MM.1S (cell line): Measurements from ENCODE around the gene GATAD2A.

Experiments
- DNase-seq: peaks from one replicate; pipeline ENCODE4 v3.0.0-alpha.2; 2015
- H2AFZ ChIP-seq: fragments of 300-600 bp; sonication (generic); 2 replicates; pipeline ENCODE4 v1.6.0; 2016; ENCODE audit warnings: antibody characterized with exemption, low read length
- H3F3A ChIP-seq: fragments of 300-600 bp; sonication (generic); 2 replicates; pipeline ENCODE4 v1.6.1; 2016; ENCODE audit warnings: mild to moderate bottlenecking, antibody characterized with exemption, low read length, moderate library complexity, mixed read lengths; ENCODE audit not compliant: insufficient read depth
- H3K27ac ChIP-seq: fragments of 300-600 bp; sonication (generic); 2 replicates; pipeline ENCODE4 v1.5.1; 2016; ENCODE audit warnings: mild to moderate bottlenecking, low read length
- H3K27me3 ChIP-seq: fragments of 300-600 bp; sonication (generic); replicated peaks from 2 replicates; pipeline ENCODE4 v1.6.0; 2016; ENCODE audit warnings: low read length; ENCODE audit not compliant: insufficient read depth
- H3K36me3 ChIP-seq: fragments of 300-600 bp; sonication (generic); replicated peaks from 2 replicates; pipeline ENCODE4 v1.6.1; 2016; ENCODE audit warnings: mild to moderate bottlenecking, low read length, mixed read lengths; ENCODE audit not compliant: insufficient read depth
- H3K4me1 ChIP-seq: fragments of 300-600 bp; sonication (generic); 2 replicates; pipeline ENCODE4 v1.6.1; 2016; ENCODE audit warnings: low read length, mixed read lengths
- H3K4me2 ChIP-seq: fragments of 300-600 bp; sonication (generic); 2 replicates; pipeline ENCODE4 v1.6.0; 2016; ENCODE audit warnings: low read depth, low read length
- H3K4me3 ChIP-seq: fragments of 300-600 bp; sonication (generic); 2 replicates; pipeline ENCODE4 v1.5.1; 2016; ENCODE audit warnings: low read length, mixed read lengths
- H3K79me2 ChIP-seq: fragments of 300-600 bp; sonication (generic); 2 replicates; pipeline ENCODE4 v1.6.1; 2016; ENCODE audit warnings: mixed run types, low read length, mixed read lengths
- H3K9ac ChIP-seq: fragments of 300-600 bp; sonication (generic); 2 replicates; pipeline ENCODE4 v1.6.1; 2016; ENCODE audit warnings: low read length, mixed read lengths
- H3K9me2 ChIP-seq: fragments of 300-600 bp; sonication (generic); replicated peaks from 2 replicates; pipeline ENCODE4 v1.6.1; 2016; ENCODE audit warnings: mild to moderate bottlenecking, low read length, mixed read lengths; ENCODE audit not compliant: insufficient read depth
- H3K9me3 ChIP-seq: fragments of 300-600 bp; sonication (generic); replicated peaks from 2 replicates; pipeline ENCODE4 v1.6.1; 2016; ENCODE audit warnings: mild to moderate bottlenecking, low read length, mixed read lengths; ENCODE audit not compliant: insufficient read depth
- H4K20me1 ChIP-seq: fragments of 300-600 bp; sonication (generic); 2 replicates; pipeline ENCODE4 v1.6.1; 2016; ENCODE audit warnings: mild to moderate bottlenecking, low read length, moderate library complexity, mixed read lengths; ENCODE audit not compliant: insufficient read depth
- EZH2 ChIP-seq: fragments of 300-600 bp; sonication (generic); optimal IDR thresholded peaks from 2 replicates; pipeline ENCODE3; 2017; ENCODE audit warnings: low read depth, mild to moderate bottlenecking, antibody characterized with exemption, low read length, mixed read lengths
- EZH2phosphoT487 ChIP-seq: fragments of 300-600 bp; sonication (generic); IDR thresholded peaks from 2 replicates; pipeline ENCODE4 v1.6.1; 2018; ENCODE audit warnings: antibody characterized with exemption, low read length
- TF ChIP-seq, protein P1 (sequence below): fragments of 300-600 bp; sonication (generic); IDR thresholded peaks from 2 replicates; pipeline ENCODE4 v1.5.1; 2016; ENCODE audit warnings: antibody characterized with exemption, low read length, mixed read lengths

The GATAD2A gene

DNA sequence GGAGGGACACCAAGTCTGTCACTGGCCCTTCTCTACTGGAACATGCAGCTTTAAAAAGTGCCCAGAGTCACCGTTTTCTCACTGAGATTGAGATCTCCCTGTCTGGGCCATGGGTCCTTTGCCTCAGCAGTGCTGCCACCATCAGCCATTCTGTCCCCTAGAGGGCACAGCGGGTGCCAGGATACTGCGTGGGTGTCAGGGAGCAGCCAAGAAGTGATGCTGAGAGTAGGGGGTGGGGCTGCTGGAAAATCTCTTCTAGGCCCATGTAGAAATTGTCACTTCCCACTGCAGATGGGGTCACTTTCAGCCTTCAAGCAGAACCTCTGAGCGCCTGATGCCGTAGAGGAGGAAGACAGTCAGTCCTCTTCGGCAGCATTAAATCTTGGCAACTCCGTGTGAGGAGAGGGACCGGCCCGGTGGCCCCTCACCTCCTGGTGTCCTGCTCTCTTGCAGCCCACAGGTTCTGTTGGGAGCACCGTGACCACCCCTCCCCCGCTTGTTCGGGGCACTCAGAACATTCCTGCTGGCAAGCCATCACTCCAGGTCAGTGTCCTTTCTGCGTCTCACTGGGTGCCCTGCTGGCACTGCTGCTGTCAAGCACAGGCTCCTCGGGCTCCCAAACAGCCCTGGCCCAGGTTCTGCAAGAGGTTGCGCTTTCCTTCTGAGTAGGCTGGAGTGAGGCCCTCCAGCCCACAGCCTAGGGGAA, 88.5 kb downstream of the GATAD2A start:
- no peak for TF ChIP-seq EZH2phosphoT487
- no peak for TF ChIP-seq EZH2
- TF ChIP-seq, protein P1, sequence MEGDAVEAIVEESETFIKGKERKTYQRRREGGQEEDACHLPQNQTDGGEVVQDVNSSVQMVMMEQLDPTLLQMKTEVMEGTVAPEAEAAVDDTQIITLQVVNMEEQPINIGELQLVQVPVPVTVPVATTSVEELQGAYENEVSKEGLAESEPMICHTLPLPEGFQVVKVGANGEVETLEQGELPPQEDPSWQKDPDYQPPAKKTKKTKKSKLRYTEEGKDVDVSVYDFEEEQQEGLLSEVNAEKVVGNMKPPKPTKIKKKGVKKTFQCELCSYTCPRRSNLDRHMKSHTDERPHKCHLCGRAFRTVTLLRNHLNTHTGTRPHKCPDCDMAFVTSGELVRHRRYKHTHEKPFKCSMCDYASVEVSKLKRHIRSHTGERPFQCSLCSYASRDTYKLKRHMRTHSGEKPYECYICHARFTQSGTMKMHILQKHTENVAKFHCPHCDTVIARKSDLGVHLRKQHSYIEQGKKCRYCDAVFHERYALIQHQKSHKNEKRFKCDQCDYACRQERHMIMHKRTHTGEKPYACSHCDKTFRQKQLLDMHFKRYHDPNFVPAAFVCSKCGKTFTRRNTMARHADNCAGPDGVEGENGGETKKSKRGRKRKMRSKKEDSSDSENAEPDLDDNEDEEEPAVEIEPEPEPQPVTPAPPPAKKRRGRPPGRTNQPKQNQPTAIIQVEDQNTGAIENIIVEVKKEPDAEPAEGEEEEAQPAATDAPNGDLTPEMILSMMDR: no peak
- Histone ChIP-seq H3K9me2 (no peaks in the 10 kb centered on the region), H3K79me2 (peaks cover 27% of the 10 kb centered on the region), H2AFZ (no peak overlapping the region), H3K4me2 (no peak overlapping the region), H3K27ac (no peak overlapping the region), H3K9ac (no peak overlapping the region), H3F3A (peaks cover 5% of the 10 kb centered on the region; the same call in 1 of the 2 replicates), H3K27me3 (no peaks in the 10 kb centered on the region), H3K4me3 (no peak overlapping the region), H4K20me1 (no peaks in the 10 kb centered on the region), H3K9me3 (no peaks in the 10 kb centered on the region), H3K36me3 (no peaks in the 10 kb centered on the region), H3K4me1 (peaks cover 6% of the 10 kb centered on the region; the same call in 1 of the 2 replicates)
- DNase-seq: no peak

DNA sequence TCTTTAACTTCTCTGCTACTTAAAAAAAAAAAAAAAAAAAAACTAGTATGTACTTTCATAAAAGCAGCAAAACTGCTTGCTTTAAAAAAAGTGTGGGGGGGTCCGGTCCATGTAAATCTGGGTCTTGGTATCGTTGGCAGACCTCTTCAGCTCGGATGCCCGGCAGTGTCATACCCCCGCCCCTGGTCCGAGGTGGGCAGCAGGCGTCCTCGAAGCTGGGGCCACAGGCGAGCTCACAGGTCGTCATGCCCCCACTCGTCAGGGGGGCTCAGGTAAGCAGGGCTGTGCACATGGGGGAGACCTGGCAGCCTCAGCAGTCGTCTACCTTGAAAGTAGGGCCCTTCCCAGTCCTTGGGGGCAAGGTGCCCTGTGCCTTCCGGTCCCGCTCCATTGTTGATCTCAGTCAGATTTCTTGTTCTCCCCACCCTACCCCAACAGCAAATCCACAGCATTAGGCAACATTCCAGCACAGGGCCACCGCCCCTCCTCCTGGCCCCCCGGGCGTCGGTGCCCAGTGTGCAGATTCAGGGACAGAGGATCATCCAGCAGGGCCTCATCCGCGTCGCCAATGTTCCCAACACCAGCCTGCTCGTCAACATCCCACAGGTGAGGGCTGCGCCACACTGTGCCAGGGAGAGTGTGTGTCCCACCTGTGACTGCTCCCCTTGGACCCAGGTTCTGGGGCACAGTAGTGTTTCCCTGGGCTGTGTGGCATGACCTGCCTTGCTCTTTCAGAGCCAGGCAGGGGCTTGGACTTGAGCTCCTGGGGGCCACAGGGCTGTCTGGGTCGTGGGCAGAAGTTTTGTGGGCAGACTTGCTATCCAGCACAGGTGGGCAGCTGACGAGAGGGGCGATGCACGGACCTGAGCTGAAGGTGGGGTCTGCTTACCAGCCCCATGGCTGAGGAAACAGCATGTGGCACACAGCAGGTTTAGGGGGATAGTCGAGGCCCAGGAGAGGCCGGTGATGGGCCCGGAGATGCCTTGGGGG, 90.4 kb downstream of the GATAD2A start:
- no peaks in the 10 kb centered on the region for H3K36me3 ChIP-seq
- no peaks in the 10 kb centered on the region for H3K4me1 ChIP-seq
- peaks cover 20% of the 10 kb centered on the region for H3K79me2 ChIP-seq
- H3K9me2 ChIP-seq: no peaks in the 10 kb centered on the region
- no peak overlapping the region for H2AFZ ChIP-seq
- H3K9me3 ChIP-seq: no peaks in the 10 kb centered on the region
- no peak overlapping the region for H3K4me2 ChIP-seq
- H3K4me3 ChIP-seq: no peak overlapping the region
- no peak for DNase-seq
- no peak overlapping the region for H3K27ac ChIP-seq
- H3K27me3 ChIP-seq: no peaks in the 10 kb centered on the region
- no peaks in the 10 kb centered on the region for H3F3A ChIP-seq
- TF ChIP-seq, protein P1: no peak
- no peak for TF ChIP-seq EZH2
- TF ChIP-seq EZH2phosphoT487: no peak
- no peak overlapping the region for H3K9ac ChIP-seq
- H4K20me1 ChIP-seq: no peaks in the 10 kb centered on the region

DNA sequence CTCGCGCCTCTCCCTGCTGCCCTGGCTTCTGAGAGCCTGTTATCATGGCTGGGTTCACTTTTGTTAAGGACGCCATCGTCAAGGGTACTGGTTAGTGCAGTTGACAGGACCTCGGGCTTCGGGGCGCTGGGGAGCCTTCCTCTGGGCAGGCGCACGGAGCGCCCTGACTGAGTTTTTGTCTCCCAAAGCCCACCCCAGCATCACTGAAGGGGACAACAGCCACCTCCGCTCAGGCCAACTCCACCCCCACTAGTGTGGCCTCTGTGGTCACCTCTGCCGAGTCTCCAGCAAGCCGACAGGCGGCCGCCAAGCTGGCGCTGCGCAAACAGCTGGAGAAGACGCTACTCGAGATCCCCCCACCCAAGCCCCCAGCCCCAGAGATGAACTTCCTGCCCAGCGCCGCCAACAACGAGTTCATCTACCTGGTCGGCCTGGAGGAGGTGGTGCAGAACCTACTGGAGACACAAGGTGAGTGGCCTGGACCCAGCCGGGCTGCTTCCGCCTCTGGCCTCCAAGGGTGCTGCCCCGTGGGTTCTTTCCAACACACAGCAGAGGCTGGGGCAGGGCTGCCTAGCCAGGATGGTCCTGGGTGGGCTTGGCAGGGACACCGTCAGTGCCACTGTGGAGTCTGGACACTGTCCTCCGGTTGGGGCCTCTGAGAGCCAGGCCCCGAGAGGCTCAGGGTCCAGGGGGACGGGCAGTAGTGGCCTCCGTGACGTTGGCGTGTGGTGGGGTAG, 92.9 kb downstream of the GATAD2A start:
- no peak for TF ChIP-seq EZH2phosphoT487
- no peak for TF ChIP-seq EZH2
- TF ChIP-seq, protein P1: no peak
- Histone ChIP-seq H3K36me3 (no peaks in the 10 kb centered on the region), H3K27me3 (no peaks in the 10 kb centered on the region), H3K4me2 (no peak overlapping the region), H3K9ac (no peak overlapping the region), H2AFZ (no peak overlapping the region), H3K4me3 (no peak overlapping the region), H3K9me2 (no peaks in the 10 kb centered on the region), H4K20me1 (no peaks in the 10 kb centered on the region), H3K79me2 (peaks cover 5% of the 10 kb centered on the region; the same call in 1 of the 2 replicates), H3F3A (no peaks in the 10 kb centered on the region), H3K9me3 (no peaks in the 10 kb centered on the region), H3K4me1 (no peaks in the 10 kb centered on the region), H3K27ac (no peak overlapping the region)
- no peak for DNase-seq
